ENCODE data around the gene MACROD1. TPM values are rescaled to one million over a fixed set of nuclear protein-coding genes. Genes with fewer than 3 reads are reported as not detected.

Gene MACROD1
- total and polyA plus RNA-seq, 2 experiments from 2014 or later: 21.2 to 29.8 TPM

DNA sequence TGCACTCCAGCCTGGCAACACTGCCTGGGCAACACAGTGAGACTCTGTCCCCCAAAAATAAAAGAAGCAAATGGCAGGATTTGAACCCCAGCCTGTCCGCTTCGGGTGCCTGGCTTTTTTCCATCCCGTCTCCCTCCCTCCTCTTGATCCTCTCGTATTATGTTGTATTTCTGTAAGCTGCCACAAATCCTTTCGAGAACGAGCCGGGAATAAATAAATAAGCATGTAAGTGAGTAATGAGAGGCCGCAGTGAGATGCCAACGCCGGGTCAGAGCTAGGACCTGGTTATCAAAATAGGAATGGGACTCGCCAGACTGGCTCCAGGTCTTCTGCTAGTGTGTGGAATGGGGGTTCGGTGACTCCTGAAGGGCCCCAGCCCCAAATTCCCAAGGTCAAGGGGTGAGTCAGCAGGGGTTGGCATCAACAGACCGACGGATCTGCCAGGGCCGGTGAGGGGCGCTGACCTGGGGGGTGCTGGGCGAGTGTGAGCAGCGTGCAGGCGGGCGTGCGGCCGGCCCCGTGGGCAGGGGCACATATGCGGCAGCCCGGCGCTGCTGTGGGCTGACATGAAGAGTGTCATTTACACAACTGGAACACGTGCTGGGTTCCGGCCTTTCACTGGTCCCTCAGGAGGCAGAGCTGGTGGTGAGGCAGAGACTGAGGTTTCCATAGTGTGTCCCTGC is 82.4 kb downstream of the MACROD1 start:
- no peak overlapping the region for H3K27ac ChIP-seq
- no peaks in the 10 kb centered on the region for H3K36me3 ChIP-seq (replicated peaks; ENCODE audit: insufficient read depth, low read depth)
- H3K4me3 ChIP-seq: no peak overlapping the region
- TF ChIP-seq, protein P1, sequence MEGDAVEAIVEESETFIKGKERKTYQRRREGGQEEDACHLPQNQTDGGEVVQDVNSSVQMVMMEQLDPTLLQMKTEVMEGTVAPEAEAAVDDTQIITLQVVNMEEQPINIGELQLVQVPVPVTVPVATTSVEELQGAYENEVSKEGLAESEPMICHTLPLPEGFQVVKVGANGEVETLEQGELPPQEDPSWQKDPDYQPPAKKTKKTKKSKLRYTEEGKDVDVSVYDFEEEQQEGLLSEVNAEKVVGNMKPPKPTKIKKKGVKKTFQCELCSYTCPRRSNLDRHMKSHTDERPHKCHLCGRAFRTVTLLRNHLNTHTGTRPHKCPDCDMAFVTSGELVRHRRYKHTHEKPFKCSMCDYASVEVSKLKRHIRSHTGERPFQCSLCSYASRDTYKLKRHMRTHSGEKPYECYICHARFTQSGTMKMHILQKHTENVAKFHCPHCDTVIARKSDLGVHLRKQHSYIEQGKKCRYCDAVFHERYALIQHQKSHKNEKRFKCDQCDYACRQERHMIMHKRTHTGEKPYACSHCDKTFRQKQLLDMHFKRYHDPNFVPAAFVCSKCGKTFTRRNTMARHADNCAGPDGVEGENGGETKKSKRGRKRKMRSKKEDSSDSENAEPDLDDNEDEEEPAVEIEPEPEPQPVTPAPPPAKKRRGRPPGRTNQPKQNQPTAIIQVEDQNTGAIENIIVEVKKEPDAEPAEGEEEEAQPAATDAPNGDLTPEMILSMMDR (IDR thresholded peaks at IDR 0.05; ENCODE audit: poor library complexity): no peak
- no peak for TF ChIP-seq EZH2phosphoT487 (IDR thresholded peaks at IDR 0.05; ENCODE audit: low read depth, severe bottlenecking, unreplicated experiment)
- no peak for TF ChIP-seq EZH2 (IDR thresholded peaks at IDR 0.05; ENCODE audit: borderline replicate concordance)
- no peaks in the 10 kb centered on the region for H3K79me2 ChIP-seq
- no peak overlapping the region for H3K4me2 ChIP-seq
- 86% methylated on average over 28 of the region's 28 CpGs for WGBS (ENCODE audit: low lambda C conversion rate, missing lambda C conversion rate)
- no peaks in the 10 kb centered on the region for H3K9me2 ChIP-seq (replicated peaks; ENCODE audit: insufficient read depth)
- no peak overlapping the region for H2AFZ ChIP-seq
- H4K20me1 ChIP-seq (ENCODE audit: insufficient read depth, poor library complexity, severe bottlenecking): no peaks in the 10 kb centered on the region
- H3K9me3 ChIP-seq (ENCODE audit: low read depth): no peaks in the 10 kb centered on the region
- peaks cover 32% of the 10 kb centered on the region for H3K4me1 ChIP-seq (ENCODE audit: insufficient read depth)
- no peaks in the 10 kb centered on the region for H3K27me3 ChIP-seq
- no peak for DNase-seq (ENCODE audit: low spot score)

DNA sequence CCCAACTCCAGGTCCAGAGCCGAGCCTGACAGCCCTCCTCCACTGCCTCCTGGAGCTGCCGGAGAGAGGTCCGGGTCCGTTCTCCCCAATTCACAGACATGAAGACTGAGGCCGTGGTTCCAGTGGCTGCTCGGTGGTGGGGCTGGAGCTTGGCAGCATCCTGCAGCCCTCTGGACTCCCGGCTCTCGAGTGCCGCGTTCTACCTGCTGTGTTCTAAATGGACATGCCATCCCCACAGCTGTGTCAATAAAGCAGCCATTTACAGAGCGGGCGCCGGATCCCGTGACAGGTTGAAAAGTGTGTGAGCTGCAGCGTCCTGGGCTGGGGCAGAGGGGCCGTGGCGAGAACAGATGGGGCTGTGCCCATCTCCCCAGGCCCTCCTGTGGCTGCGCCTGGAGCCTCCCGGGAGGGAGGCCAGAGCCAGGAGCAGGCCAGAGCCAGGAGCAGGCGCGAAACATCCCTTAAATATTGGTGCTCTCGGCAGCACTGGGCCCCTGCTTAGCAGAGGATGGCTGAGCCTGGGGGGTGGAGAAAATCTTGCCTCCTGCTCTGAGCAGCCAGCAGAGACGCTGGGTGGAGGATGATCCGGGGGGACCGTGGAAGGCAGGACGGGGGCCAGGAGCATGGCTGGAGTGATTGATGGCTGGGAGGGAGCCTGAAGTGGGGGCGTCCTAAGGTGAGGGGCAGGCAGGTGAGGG is 84.0 kb downstream of the MACROD1 start:
- Histone ChIP-seq H2AFZ (no peak overlapping the region), H3K4me3 (no peak overlapping the region), H3K9me3 (ENCODE audit: low read depth) (no peaks in the 10 kb centered on the region), H3K4me1 (ENCODE audit: insufficient read depth) (peaks cover 27% of the 10 kb centered on the region), H3K4me2 (no peak overlapping the region), H3K27me3 (no peaks in the 10 kb centered on the region), H3K27ac (no peak overlapping the region), H4K20me1 (ENCODE audit: insufficient read depth, poor library complexity, severe bottlenecking) (no peaks in the 10 kb centered on the region), H3K9me2 (replicated peaks; ENCODE audit: insufficient read depth) (no peaks in the 10 kb centered on the region), H3K36me3 (replicated peaks; ENCODE audit: insufficient read depth, low read depth) (no peaks in the 10 kb centered on the region), H3K79me2 (no peaks in the 10 kb centered on the region)
- DNase-seq (ENCODE audit: low spot score): no peak
- WGBS (ENCODE audit: low lambda C conversion rate, missing lambda C conversion rate): 87% methylated on average over 27 of the region's 27 CpGs
- TF ChIP-seq EZH2phosphoT487 (IDR thresholded peaks at IDR 0.05; ENCODE audit: low read depth, severe bottlenecking, unreplicated experiment) (no peak), EZH2 (IDR thresholded peaks at IDR 0.05; ENCODE audit: borderline replicate concordance) (no peak)
- TF ChIP-seq, protein P1 (IDR thresholded peaks at IDR 0.05; ENCODE audit: poor library complexity): no peak

DNA sequence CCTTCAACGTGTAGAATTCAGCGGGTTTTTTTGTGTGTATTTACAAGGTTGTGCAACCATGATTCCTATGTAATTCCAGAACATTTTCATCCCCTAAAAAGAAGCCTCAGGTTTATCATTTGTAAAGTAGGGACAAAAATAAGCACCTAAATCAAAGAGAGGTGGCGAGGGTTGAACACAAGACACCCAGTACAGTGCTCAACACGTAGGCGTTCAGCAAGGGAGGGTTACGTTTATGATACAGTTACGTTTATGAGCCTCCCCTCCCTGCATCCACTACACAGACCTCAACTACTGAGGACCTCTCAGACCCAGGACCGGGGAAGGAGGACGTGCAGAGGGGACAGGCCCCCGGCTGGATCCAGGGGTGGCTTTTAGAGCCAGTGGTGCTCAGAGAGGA is 85.5 kb downstream of the MACROD1 start:
- H2AFZ ChIP-seq: no peak overlapping the region
- no peak overlapping the region for H3K4me2 ChIP-seq
- H3K4me3 ChIP-seq: no peak overlapping the region
- no peak for DNase-seq (ENCODE audit: low spot score)
- H3K79me2 ChIP-seq: no peaks in the 10 kb centered on the region
- H3K27me3 ChIP-seq: no peaks in the 10 kb centered on the region
- no peaks in the 10 kb centered on the region for H3K9me2 ChIP-seq (replicated peaks; ENCODE audit: insufficient read depth)
- H3K27ac ChIP-seq: no peak overlapping the region
- TF ChIP-seq, protein P1 (IDR thresholded peaks at IDR 0.05; ENCODE audit: poor library complexity): no peak
- TF ChIP-seq EZH2phosphoT487 (IDR thresholded peaks at IDR 0.05; ENCODE audit: low read depth, severe bottlenecking, unreplicated experiment) (no peak), EZH2 (IDR thresholded peaks at IDR 0.05; ENCODE audit: borderline replicate concordance) (no peak)
- H3K9me3 ChIP-seq (ENCODE audit: low read depth): no peaks in the 10 kb centered on the region
- 85% methylated on average over 10 of the region's 10 CpGs for WGBS (ENCODE audit: low lambda C conversion rate, missing lambda C conversion rate)
- no peaks in the 10 kb centered on the region for H3K36me3 ChIP-seq (replicated peaks; ENCODE audit: insufficient read depth, low read depth)
- H3K4me1 ChIP-seq (ENCODE audit: insufficient read depth): peaks cover 14% of the 10 kb centered on the region
- H4K20me1 ChIP-seq (ENCODE audit: insufficient read depth, poor library complexity, severe bottlenecking): no peaks in the 10 kb centered on the region

Data from hepatocyte (in vitro differentiated cells).